ENCODE results near the gene ZNF451.

The ZNF451 gene

GRCh38 chr6:57069228-57069627 lies 20.8 kb upstream of the ZNF451 start:
- Histone ChIP-seq H3K4me1 (ENCODE audit: control insufficient read depth in 5 of 5, insufficient read depth in 5 of 5, low read length in 5 of 5) (no peaks in the 10 kb centered on the region), H3K27me3 (ENCODE audit: control insufficient read depth in 5 of 5, insufficient read depth in 4 of 5, low read length in 5 of 5) (no peaks in the 10 kb centered on the region), H3K27ac (ENCODE audit: low read depth, low read length) (no peak overlapping the region), H3K9me3 (ENCODE audit: control insufficient read depth in 5 of 5, low read length in 5 of 5) (no peaks in the 10 kb centered on the region), H3K9ac (ENCODE audit: low read length in 5 of 5) (no peak overlapping the region), H3K36me3 (ENCODE audit: control insufficient read depth in 5 of 5, insufficient read depth in 5 of 5, low read length in 5 of 5) (peaks cover 7 to 13% (median 10%) of the 10 kb centered on the region in 5 donors), H3K4me3 (ENCODE audit: low read depth in 1 of 5, low read length in 5 of 5) (no peak overlapping the region)

- no peaks in the 10 kb centered on the region for H3K27me3 ChIP-seq (ENCODE audit: control insufficient read depth in 5 of 5, insufficient read depth in 4 of 5, low read length in 5 of 5)
- peaks cover 5 to 11% (median 7%) of the 10 kb centered on the region in 5 donors for H3K36me3 ChIP-seq (ENCODE audit: control insufficient read depth in 5 of 5, insufficient read depth in 5 of 5, low read length in 5 of 5)
- no peak overlapping the region for H3K4me3 ChIP-seq (ENCODE audit: low read depth in 1 of 5, low read length in 5 of 5)
- no peaks in the 10 kb centered on the region for H3K9me3 ChIP-seq (ENCODE audit: control insufficient read depth in 5 of 5, low read length in 5 of 5)
- no peak overlapping the region for H3K9ac ChIP-seq (ENCODE audit: low read length in 5 of 5)
- no peaks in the 10 kb centered on the region for H3K4me1 ChIP-seq (ENCODE audit: control insufficient read depth in 5 of 5, insufficient read depth in 5 of 5, low read length in 5 of 5)
- H3K27ac ChIP-seq (ENCODE audit: low read depth, low read length): no peak overlapping the region
These were observed 20.1 kb upstream of the ZNF451 start for GRCh38 chr6:57069920-57070331.

DNA sequence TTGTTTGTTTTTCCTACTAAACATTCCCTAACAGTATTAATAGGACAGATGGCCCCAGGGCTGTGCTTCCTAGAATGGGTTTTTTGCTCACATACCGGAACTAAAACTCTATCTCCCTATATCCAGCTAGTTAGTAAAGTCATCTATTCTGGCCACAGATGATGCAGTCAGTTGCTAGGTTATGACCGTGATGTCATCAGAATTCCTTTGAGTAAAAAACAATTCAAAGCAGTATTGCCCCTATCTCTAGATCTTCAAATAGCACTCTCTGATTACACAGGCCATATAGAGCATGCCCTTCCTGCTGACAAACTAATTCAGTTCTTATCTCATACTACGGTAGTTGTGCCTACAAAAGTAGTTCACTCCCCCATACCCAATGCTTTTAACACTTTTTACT lies 17.9 kb upstream of the ZNF451 start:
- Histone ChIP-seq H3K4me1 (ENCODE audit: control insufficient read depth in 5 of 5, insufficient read depth in 5 of 5, low read length in 5 of 5) (no peaks in the 10 kb centered on the region), H3K9ac (ENCODE audit: low read length in 5 of 5) (no peak overlapping the region), H3K27ac (ENCODE audit: low read depth, low read length) (no peak overlapping the region), H3K27me3 (ENCODE audit: control insufficient read depth in 5 of 5, insufficient read depth in 4 of 5, low read length in 5 of 5) (no peaks in the 10 kb centered on the region), H3K9me3 (ENCODE audit: control insufficient read depth in 5 of 5, low read length in 5 of 5) (no peaks in the 10 kb centered on the region), H3K36me3 (ENCODE audit: control insufficient read depth in 5 of 5, insufficient read depth in 5 of 5, low read length in 5 of 5) (peaks cover 0 to 4% (median 0%) of the 10 kb centered on the region in 5 donors), H3K4me3 (ENCODE audit: low read depth in 1 of 5, low read length in 5 of 5) (no peak overlapping the region)

DNA sequence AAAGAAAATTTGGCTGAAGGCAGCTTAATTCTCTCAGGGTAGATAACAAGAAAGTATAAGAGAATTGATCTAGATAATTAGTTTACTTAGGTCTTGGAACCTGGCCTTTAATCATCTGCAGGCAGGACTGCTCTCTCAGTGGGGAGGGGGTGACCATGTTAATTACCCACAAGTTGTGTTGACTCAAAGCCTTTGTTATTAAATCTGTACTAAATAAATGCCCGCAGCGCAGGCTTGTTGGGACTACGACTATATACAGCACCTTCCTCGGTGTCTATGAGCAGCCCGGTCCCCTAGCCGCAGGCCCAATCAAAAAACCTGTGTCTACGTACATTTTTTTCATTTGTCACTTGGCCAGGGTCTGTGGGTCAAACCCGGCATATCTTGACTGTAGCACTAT lies 15.6 kb upstream of the ZNF451 start:
- Histone ChIP-seq H3K27me3 (ENCODE audit: control insufficient read depth in 5 of 5, insufficient read depth in 4 of 5, low read length in 5 of 5) (no peaks in the 10 kb centered on the region), H3K4me3 (ENCODE audit: low read depth in 1 of 5, low read length in 5 of 5) (no peak overlapping the region), H3K9me3 (ENCODE audit: control insufficient read depth in 5 of 5, low read length in 5 of 5) (no peaks in the 10 kb centered on the region)

DNA sequence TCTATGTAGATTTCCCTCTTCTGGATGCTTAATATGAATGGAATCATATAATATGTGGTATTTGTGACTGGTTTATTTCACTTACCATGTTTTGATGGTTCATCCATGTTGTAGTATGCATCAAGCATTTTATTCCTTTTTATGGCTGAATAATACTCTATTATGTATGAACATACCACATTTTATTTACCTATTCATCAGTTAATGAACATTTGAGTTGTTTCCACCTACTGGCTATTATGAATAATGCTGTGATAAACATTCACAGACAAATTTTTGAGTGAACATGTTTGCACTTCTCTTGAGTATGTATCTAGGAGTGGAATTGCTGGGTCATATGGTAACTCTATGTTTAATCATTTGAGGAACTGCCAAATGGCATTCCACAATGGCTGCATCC lies 14.9 kb upstream of the ZNF451 start:
- H3K4me1 ChIP-seq (ENCODE audit: control insufficient read depth in 5 of 5, insufficient read depth in 5 of 5, low read length in 5 of 5): no peaks in the 10 kb centered on the region
- peaks cover 0 to 4% (median 0%) of the 10 kb centered on the region in 5 donors for H3K36me3 ChIP-seq (ENCODE audit: control insufficient read depth in 5 of 5, insufficient read depth in 5 of 5, low read length in 5 of 5)
- H3K9me3 ChIP-seq (ENCODE audit: control insufficient read depth in 5 of 5, low read length in 5 of 5): no peaks in the 10 kb centered on the region
- no peak overlapping the region for H3K4me3 ChIP-seq (ENCODE audit: low read depth in 1 of 5, low read length in 5 of 5)
- no peak overlapping the region for H3K9ac ChIP-seq (ENCODE audit: low read length in 5 of 5)
- no peaks in the 10 kb centered on the region for H3K27me3 ChIP-seq (ENCODE audit: control insufficient read depth in 5 of 5, insufficient read depth in 4 of 5, low read length in 5 of 5)
- H3K27ac ChIP-seq (ENCODE audit: low read depth, low read length): no peak overlapping the region

More for the DNA sequence above, 15.6 kb upstream of the ZNF451 start:
- no peaks in the 10 kb centered on the region for H3K4me1 ChIP-seq (ENCODE audit: control insufficient read depth in 5 of 5, insufficient read depth in 5 of 5, low read length in 5 of 5)
- H3K9ac ChIP-seq (ENCODE audit: low read length in 5 of 5): no peak overlapping the region
- H3K27ac ChIP-seq (ENCODE audit: low read depth, low read length): no peak overlapping the region
- peaks cover 0 to 4% (median 0%) of the 10 kb centered on the region in 5 donors for H3K36me3 ChIP-seq (ENCODE audit: control insufficient read depth in 5 of 5, insufficient read depth in 5 of 5, low read length in 5 of 5)

DNA sequence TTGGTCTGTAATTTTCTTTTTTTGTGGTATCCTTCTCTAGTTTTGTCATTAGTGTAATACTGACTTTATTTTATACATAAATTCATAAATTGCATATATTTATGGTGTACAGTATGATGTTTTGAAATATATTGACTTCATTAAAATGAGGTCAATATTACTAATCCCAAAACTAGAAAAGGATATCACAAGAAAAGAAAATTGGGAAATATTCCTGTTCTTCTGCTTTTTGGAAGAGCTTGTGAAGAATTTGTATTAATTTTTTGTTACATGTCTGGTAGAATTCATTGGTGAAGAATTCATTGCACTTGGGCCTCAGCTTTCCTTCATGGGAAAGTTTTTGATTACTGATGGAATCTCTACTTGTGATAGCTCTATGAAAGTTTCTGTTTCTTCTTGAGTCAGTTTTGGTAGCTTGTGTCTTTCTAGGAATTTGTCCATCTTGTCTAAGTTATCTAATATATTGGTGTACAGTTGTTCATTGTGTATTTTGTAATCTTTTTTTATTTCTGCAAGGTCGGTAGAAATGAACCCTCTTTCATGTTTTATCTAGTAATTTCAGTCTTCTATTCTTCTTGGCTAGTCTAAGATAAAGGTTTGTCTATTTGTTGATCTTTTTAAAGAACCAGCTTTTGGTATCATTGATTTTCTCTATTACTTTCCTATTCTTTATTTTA lies 11.3 kb upstream of the ZNF451 start:
- Histone ChIP-seq H3K4me3 (ENCODE audit: low read depth in 1 of 5, low read length in 5 of 5) (no peak overlapping the region), H3K9ac (ENCODE audit: low read length in 5 of 5) (no peak overlapping the region), H3K27ac (ENCODE audit: low read depth, low read length) (no peak overlapping the region), H3K9me3 (ENCODE audit: control insufficient read depth in 5 of 5, low read length in 5 of 5) (no peaks in the 10 kb centered on the region), H3K27me3 (ENCODE audit: control insufficient read depth in 5 of 5, insufficient read depth in 4 of 5, low read length in 5 of 5) (no peaks in the 10 kb centered on the region), H3K36me3 (ENCODE audit: control insufficient read depth in 5 of 5, insufficient read depth in 5 of 5, low read length in 5 of 5) (peaks cover 0 to 4% (median 0%) of the 10 kb centered on the region in 5 donors), H3K4me1 (ENCODE audit: control insufficient read depth in 5 of 5, insufficient read depth in 5 of 5, low read length in 5 of 5) (peaks cover 0 to 5% (median 0%) of the 10 kb centered on the region in 5 donors)

- peaks cover 2 to 9% (median 5%) of the 10 kb centered on the region in 5 donors for H3K4me1 ChIP-seq (ENCODE audit: control insufficient read depth in 5 of 5, insufficient read depth in 5 of 5, low read length in 5 of 5)
- no peak overlapping the region for H3K27ac ChIP-seq (ENCODE audit: low read depth, low read length)
- H3K9me3 ChIP-seq (ENCODE audit: control insufficient read depth in 5 of 5, low read length in 5 of 5): no peaks in the 10 kb centered on the region
- no peak overlapping the region for H3K4me3 ChIP-seq (ENCODE audit: low read depth in 1 of 5, low read length in 5 of 5)
- H3K9ac ChIP-seq (ENCODE audit: low read length in 5 of 5): no peak overlapping the region
- no peaks in the 10 kb centered on the region for H3K36me3 ChIP-seq (ENCODE audit: control insufficient read depth in 5 of 5, insufficient read depth in 5 of 5, low read length in 5 of 5)
- no peaks in the 10 kb centered on the region for H3K27me3 ChIP-seq (ENCODE audit: control insufficient read depth in 5 of 5, insufficient read depth in 4 of 5, low read length in 5 of 5)
These were observed 4.5 kb upstream of the ZNF451 start for GRCh38 chr6:57085471-57085870.

- Histone ChIP-seq H3K4me1 (ENCODE audit: control insufficient read depth in 5 of 5, insufficient read depth in 5 of 5, low read length in 5 of 5) (peaks cover 2 to 14% (median 11%) of the 10 kb centered on the region in 5 donors), H3K27ac (ENCODE audit: low read depth, low read length) (no peak overlapping the region), H3K4me3 (ENCODE audit: low read depth in 1 of 5, low read length in 5 of 5) (no peak overlapping the region), H3K9ac (ENCODE audit: low read length in 5 of 5) (no peak overlapping the region), H3K27me3 (ENCODE audit: control insufficient read depth in 5 of 5, insufficient read depth in 4 of 5, low read length in 5 of 5) (no peaks in the 10 kb centered on the region), H3K36me3 (ENCODE audit: control insufficient read depth in 5 of 5, insufficient read depth in 5 of 5, low read length in 5 of 5) (peaks cover 0 to 2% (median 0%) of the 10 kb centered on the region in 5 donors), H3K9me3 (ENCODE audit: control insufficient read depth in 5 of 5, low read length in 5 of 5) (no peaks in the 10 kb centered on the region)
These were observed 3.1 kb upstream of the ZNF451 start for GRCh38 chr6:57086843-57087242.

GRCh38 chr6:57087916-57088315 lies 2.1 kb upstream of the ZNF451 start:
- H3K9me3 ChIP-seq (ENCODE audit: control insufficient read depth in 5 of 5, low read length in 5 of 5): no peaks in the 10 kb centered on the region
- H3K9ac ChIP-seq (ENCODE audit: low read length in 5 of 5): no peak overlapping the region
- H3K4me3 ChIP-seq (ENCODE audit: low read depth in 1 of 5, low read length in 5 of 5): no peak overlapping the region
- H3K27ac ChIP-seq (ENCODE audit: low read depth, low read length): no peak overlapping the region
- no peaks in the 10 kb centered on the region for H3K27me3 ChIP-seq (ENCODE audit: control insufficient read depth in 5 of 5, insufficient read depth in 4 of 5, low read length in 5 of 5)
- peaks cover 0 to 6% (median 0%) of the 10 kb centered on the region in 5 donors for H3K36me3 ChIP-seq (ENCODE audit: control insufficient read depth in 5 of 5, insufficient read depth in 5 of 5, low read length in 5 of 5)
- H3K4me1 ChIP-seq (ENCODE audit: control insufficient read depth in 5 of 5, insufficient read depth in 5 of 5, low read length in 5 of 5): peaks cover 2 to 22% (median 16%) of the 10 kb centered on the region in 5 donors

DNA sequence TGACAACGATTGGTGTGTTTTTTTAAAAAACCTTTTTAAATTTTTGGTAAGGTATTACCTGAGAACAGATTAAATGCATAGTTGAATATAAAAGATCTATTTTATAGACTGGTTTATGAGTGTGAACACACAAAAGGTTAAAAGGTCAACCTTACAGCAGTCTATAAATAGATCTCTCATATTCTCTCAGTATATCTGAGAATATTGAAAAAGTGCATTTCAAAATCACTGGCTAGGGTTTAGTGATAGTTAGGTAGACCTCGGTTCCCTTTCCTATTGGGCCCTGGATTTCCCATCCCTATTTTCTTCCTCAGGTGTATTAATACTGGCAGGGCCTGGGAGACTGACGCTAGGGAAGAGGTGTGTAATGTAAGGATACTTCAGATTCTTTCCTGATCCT lies 723 bp upstream of the ZNF451 start:
- Histone ChIP-seq H3K36me3 (ENCODE audit: control insufficient read depth in 5 of 5, insufficient read depth in 5 of 5, low read length in 5 of 5) (peaks cover 0 to 6% (median 0%) of the 10 kb centered on the region in 5 donors), H3K9ac (ENCODE audit: low read length in 5 of 5) (peak overlapping the region in 1 of 5 donors; percentile 7), H3K9me3 (ENCODE audit: control insufficient read depth in 5 of 5, low read length in 5 of 5) (no peaks in the 10 kb centered on the region), H3K4me1 (ENCODE audit: control insufficient read depth in 5 of 5, insufficient read depth in 5 of 5, low read length in 5 of 5) (peaks cover 2 to 25% (median 22%) of the 10 kb centered on the region in 5 donors), H3K27ac (ENCODE audit: low read depth, low read length) (no peak overlapping the region), H3K4me3 (ENCODE audit: low read depth in 1 of 5, low read length in 5 of 5) (peak overlapping the region; percentile 30 to 69 (median 65)), H3K27me3 (ENCODE audit: control insufficient read depth in 5 of 5, insufficient read depth in 4 of 5, low read length in 5 of 5) (no peaks in the 10 kb centered on the region)

Data from subcutaneous abdominal adipose tissue (tissue), 5 donors.